ENCODE measurements around the gene CFAP45.

CFAP45 gene, protein sequence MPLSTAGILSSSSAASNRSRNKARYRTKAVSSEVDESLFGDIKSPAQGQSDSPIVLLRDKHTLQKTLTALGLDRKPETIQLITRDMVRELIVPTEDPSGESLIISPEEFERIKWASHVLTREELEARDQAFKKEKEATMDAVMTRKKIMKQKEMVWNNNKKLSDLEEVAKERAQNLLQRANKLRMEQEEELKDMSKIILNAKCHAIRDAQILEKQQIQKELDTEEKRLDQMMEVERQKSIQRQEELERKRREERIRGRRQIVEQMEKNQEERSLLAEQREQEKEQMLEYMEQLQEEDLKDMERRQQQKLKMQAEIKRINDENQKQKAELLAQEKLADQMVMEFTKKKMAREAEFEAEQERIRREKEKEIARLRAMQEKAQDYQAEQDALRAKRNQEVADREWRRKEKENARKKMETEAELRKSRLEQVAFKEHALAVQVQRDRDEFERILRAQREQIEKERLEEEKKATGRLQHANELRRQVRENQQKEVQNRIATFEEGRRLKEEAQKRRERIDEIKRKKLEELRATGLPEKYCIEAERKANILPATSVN

DNA sequence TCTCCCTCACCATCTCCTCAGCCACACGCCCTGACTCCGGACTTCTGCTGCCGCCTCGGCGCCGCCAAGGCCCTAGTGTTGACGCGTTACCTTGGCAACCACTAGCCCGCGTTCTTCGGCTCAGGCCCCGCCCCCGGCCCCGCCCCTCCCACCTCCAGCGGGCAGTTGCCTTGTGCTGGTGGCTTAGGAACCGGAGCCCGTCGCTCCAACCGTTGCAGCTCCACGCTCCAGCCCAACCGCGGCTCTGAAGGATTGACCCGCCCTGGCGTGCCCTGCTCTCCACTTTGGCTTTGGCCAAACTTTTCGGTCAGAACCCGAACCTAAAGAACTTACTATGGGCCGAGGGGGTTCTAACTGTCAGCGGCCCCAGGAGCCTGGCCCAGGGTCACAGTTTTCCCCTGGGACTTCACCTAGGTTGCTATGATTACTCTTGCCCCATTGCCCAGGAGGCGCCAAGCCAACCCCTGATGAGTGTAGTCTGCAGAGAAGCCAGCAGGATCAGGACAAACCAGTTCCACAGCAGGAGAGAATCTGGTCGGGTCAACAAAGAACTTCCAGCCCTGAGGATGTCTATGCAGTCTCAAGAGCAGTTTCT lies at the start of gene CFAP45:
CFAP45 (minus strand) TSS at position 80 of the 595 bp plus-strand sequence; CDS start at position 13, 67 bp downstream.
- Histone ChIP-seq H3K9me3 (ENCODE audit: low read length) (no peaks in the 10 kb centered on the region), H3K27ac (ENCODE audit: low read depth, low read length) (no peak within 1 kb of the TSS), H3K9ac (ENCODE audit: low read length) (no peak within 1 kb of the TSS), H3K36me3 (ENCODE audit: insufficient read depth, low read length) (no peaks in the 10 kb centered on the region), H3K27me3 (ENCODE audit: control insufficient read depth in 1 of 2, insufficient read depth in 2 of 2, low read length in 2 of 2) (no peaks in the 10 kb centered on the region), H3K4me3 (ENCODE audit: low read depth in 1 of 2, low read length in 2 of 2) (no peak within 1 kb of the TSS), H3K4me1 (ENCODE audit: insufficient read depth, low read length) (peaks cover 3% of the 10 kb centered on the region)

DNA sequence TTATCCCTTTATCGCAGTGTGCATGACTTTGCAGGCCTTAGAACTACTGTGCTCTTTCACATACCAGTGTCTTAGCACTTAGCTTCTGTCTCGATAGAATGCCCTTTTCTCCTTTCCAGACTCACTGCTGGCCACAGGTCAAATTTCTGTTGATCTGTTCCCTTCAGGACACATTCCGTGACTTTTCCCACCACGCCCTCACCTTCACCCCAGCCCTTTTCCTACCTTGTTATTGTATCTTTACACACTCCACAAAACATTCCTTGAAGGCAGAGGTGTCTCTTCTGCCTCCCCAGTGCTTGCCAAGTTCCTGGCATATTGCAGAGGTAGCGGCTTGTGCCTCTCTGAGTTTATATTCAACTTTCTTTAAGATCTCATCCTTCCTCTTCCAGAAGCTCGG lies 49.2 kb upstream of the CFAP45 start:
- peaks cover 16% of the 10 kb centered on the region for H3K4me1 ChIP-seq (ENCODE audit: insufficient read depth, low read length)
- H3K27me3 ChIP-seq (ENCODE audit: control insufficient read depth in 1 of 2, insufficient read depth in 2 of 2, low read length in 2 of 2) = no peaks in the 10 kb centered on the region
- no peak overlapping the region for H3K4me3 ChIP-seq (ENCODE audit: low read depth in 1 of 2, low read length in 2 of 2)
- H3K36me3 ChIP-seq (ENCODE audit: insufficient read depth, low read length) = no peaks in the 10 kb centered on the region
- no peak overlapping the region for H3K27ac ChIP-seq (ENCODE audit: low read depth, low read length)
- no peak overlapping the region for H3K9ac ChIP-seq (ENCODE audit: low read length)
- no peaks in the 10 kb centered on the region for H3K9me3 ChIP-seq (ENCODE audit: low read length)

DNA sequence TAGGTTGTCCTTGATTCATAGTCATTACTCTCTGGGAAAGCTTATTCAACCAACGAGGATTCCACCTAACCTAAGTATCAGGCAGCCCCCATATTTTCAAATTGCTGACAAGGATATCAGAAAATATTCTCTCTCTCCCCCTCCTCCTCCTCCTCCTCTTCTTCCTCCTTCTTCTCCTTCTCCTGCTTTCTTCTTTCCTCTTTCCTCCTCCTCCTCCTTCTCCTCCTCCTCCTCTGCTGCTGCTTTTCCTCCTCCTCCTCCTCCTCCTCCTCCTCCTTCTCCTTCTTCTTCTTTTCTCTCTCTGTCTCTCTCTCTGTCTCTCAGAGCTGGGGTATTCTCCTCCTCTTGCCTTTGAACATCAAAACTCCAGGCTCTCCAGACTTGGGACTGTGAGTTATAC lies 48.0 kb upstream of the CFAP45 start:
- no peaks in the 10 kb centered on the region for H3K27me3 ChIP-seq (ENCODE audit: control insufficient read depth in 1 of 2, insufficient read depth in 2 of 2, low read length in 2 of 2)
- no peaks in the 10 kb centered on the region for H3K9me3 ChIP-seq (ENCODE audit: low read length)
- H3K9ac ChIP-seq (ENCODE audit: low read length) = no peak overlapping the region
- no peak overlapping the region for H3K27ac ChIP-seq (ENCODE audit: low read depth, low read length)
- no peaks in the 10 kb centered on the region for H3K36me3 ChIP-seq (ENCODE audit: insufficient read depth, low read length)
- peaks cover 16% of the 10 kb centered on the region for H3K4me1 ChIP-seq (ENCODE audit: insufficient read depth, low read length)
- no peak overlapping the region for H3K4me3 ChIP-seq (ENCODE audit: low read depth in 1 of 2, low read length in 2 of 2)

DNA sequence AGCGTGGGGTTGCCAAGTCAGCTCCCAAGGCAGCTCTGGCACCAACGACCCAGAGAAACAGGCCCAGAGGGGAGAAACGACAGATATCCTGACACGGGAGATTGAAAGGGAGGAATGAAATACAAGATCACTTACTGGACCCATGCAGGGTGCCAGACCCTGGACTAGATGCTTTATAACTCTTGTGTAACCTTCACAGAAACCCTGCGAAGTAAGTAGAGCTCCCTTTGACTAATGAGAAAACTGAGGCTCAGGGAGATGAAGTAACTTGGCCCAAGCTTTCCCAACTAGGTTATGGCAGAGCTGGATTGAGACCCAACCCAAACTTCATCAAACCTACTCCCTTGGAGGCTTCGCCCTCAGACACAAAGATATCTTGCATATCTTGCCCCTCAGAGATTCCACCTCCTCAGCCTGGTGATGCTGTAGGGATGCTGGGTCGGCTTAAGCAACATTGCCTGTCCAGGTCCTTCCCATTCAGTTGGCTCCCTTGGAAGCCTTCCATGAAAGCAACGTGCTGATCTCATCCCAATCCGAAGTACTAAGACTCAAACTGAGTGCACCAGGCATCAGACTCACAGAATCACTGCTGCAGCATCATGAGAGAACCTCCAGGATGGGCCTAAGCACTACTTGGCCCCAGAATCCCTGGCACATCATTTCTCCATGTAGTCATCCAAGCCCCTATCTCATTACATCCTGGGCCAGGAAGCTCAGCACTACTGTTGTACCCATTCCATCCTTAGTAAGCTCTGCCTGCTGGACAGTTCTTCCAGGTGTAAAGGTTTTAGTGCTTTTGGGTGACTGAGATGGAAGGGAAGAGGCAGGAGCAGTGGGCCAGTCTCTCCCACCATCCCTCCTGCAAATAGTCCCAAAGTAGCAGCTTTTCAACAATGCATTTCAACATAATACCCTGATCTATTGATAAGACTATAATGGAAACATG lies 46.5 kb upstream of the CFAP45 start:
- H3K4me1 ChIP-seq (ENCODE audit: insufficient read depth, low read length) = peaks cover 16% of the 10 kb centered on the region
- peak overlapping the region in 1 of 2 donors; percentile 50 for H3K4me3 ChIP-seq (ENCODE audit: low read depth in 1 of 2, low read length in 2 of 2)
- H3K27ac ChIP-seq (ENCODE audit: low read depth, low read length) = no peak overlapping the region
- no peaks in the 10 kb centered on the region for H3K27me3 ChIP-seq (ENCODE audit: control insufficient read depth in 1 of 2, insufficient read depth in 2 of 2, low read length in 2 of 2)
- no peaks in the 10 kb centered on the region for H3K9me3 ChIP-seq (ENCODE audit: low read length)
- no peak overlapping the region for H3K9ac ChIP-seq (ENCODE audit: low read length)
- H3K36me3 ChIP-seq (ENCODE audit: insufficient read depth, low read length) = no peaks in the 10 kb centered on the region

DNA sequence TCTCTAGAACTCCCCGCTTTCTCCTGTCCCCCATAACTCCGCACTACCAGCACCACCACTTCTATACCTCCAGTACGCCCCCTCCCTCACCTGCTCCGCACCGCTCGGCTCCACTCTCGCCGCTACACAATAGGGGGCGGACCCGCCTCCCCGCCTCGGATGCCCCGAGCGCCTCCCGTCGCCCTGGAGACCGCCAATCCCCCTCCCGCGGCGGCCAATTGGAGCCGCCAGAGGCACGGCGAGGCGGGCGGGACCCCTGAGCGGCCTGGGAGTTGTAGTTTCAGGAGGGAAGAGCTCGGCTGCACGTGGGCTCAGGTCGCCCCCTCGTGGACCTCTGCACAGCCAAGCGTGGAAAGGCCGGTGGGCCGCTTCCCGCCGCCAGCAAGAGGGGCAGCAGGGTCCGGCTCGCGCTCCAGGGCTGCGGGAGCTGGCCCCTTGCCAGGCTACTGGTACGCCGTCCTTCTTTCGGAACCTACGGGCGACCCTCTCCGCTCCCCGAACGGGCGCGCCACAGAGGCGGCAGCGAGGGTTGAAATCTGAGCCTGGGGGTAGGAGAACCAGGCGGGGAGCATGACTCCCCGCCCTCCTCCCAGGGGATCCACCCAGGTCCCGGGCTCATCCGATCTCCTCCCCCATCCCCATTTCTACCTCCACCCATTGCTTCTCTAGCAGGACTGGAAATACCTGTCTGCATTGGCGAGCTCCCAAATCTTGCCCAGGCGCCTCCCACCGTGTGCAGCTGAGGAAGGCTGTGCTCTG lies 45.7 kb upstream of the CFAP45 start, which contains the start of gene IGSF9:
IGSF9 (minus strand) TSS at position 131 of the 759 bp plus-strand sequence. CDS start 2,159 bp downstream, outside the sequence.
- H3K4me1 ChIP-seq (ENCODE audit: insufficient read depth, low read length) = peaks cover 16% of the 10 kb centered on the region
- H3K27ac ChIP-seq (ENCODE audit: low read depth, low read length) = no peak within 1 kb of the TSS
- peak within 1 kb of the TSS; percentile 50 for H3K4me3 ChIP-seq (ENCODE audit: low read depth in 1 of 2, low read length in 2 of 2)
- no peaks in the 10 kb centered on the region for H3K27me3 ChIP-seq (ENCODE audit: control insufficient read depth in 1 of 2, insufficient read depth in 2 of 2, low read length in 2 of 2)
- H3K9me3 ChIP-seq (ENCODE audit: low read length) = no peaks in the 10 kb centered on the region
- H3K36me3 ChIP-seq (ENCODE audit: insufficient read depth, low read length) = no peaks in the 10 kb centered on the region
- H3K9ac ChIP-seq (ENCODE audit: low read length) = peak within 1 kb of the TSS; percentile 31

DNA sequence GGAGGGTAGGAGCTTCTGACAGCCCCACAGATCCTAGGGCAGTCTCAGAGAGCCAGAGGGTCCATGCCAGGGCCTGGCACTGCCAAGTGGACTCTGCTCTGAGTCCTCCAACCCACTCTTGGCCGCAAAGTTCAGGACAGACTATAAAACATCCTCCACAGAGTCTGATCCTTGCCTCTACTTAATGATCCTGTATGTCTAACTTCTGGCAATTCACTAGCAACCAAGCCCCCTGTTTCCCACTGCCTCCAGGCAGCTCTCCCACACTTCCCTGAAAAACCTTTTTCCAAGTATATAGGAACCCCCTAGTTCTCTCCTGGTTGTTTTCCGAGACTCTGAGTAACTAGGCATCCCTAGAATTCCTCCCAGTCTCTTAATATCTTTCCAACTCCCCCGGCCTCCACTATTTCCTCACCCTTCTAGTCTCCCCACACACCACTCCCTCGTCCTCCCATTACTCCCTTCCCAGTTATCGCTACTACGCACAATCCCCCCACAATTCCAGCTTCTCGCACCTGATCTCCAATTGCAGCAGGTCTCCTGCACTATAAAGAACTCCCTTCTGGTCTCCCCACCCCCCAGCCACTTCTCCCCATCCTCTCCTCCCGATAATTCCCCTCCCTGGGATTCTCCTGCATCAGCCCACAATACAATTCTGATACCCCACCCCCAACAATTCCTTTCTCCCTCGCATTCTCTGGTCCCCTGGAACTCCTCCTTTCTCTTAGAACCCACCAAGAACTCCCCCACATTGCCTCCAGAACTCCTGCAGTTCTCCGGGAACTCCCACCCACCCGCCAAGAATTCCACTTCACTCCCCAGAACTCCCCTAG lies 44.9 kb upstream of the CFAP45 start:
- H3K27me3 ChIP-seq (ENCODE audit: control insufficient read depth in 1 of 2, insufficient read depth in 2 of 2, low read length in 2 of 2) = no peaks in the 10 kb centered on the region
- H3K9me3 ChIP-seq (ENCODE audit: low read length) = no peaks in the 10 kb centered on the region
- peaks cover 16% of the 10 kb centered on the region for H3K4me1 ChIP-seq (ENCODE audit: insufficient read depth, low read length)
- no peaks in the 10 kb centered on the region for H3K36me3 ChIP-seq (ENCODE audit: insufficient read depth, low read length)
- H3K4me3 ChIP-seq (ENCODE audit: low read depth in 1 of 2, low read length in 2 of 2) = peak overlapping the region; percentile 50
- H3K9ac ChIP-seq (ENCODE audit: low read length) = peak overlapping the region; percentile 31
- H3K27ac ChIP-seq (ENCODE audit: low read depth, low read length) = no peak overlapping the region

DNA sequence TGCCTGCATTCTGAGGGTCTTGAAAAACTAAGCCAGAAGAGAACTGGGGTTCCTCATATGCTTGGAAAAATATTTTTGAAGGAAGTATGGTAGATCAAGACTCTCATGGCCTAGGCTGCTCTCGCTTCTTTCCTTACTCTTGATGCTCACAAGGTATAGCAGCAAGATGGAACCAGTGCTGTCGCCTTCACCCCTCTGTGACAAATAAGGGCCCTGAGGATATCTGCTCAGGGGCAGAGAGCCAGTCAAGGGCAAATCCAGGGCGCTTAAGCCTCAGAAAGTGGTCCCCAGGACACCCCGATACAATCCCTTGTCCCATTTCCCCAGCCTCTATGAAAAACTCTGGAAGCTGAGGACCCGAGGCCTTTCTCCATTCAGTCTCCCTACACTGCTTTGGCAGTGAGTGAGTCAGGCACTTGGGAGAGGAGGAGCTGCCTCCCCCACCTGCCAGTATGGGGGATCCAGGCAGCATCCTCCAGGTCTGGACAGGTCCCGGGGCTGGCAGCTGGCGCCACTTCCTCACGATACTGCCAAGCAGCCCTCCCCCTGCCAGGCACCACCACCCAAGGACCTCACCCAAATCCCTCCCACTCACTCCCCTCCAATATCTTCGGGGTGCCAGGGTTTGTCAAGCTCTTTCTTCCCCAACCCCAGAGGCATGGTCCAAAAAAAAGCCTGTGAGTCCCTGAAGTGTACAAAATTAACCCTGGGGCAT lies 44.1 kb upstream of the CFAP45 start:
- H3K4me1 ChIP-seq (ENCODE audit: insufficient read depth, low read length) = peaks cover 10% of the 10 kb centered on the region
- H3K9me3 ChIP-seq (ENCODE audit: low read length) = no peaks in the 10 kb centered on the region
- H3K27ac ChIP-seq (ENCODE audit: low read depth, low read length) = no peak overlapping the region
- H3K9ac ChIP-seq (ENCODE audit: low read length) = no peak overlapping the region
- no peaks in the 10 kb centered on the region for H3K27me3 ChIP-seq (ENCODE audit: control insufficient read depth in 1 of 2, insufficient read depth in 2 of 2, low read length in 2 of 2)
- no peaks in the 10 kb centered on the region for H3K36me3 ChIP-seq (ENCODE audit: insufficient read depth, low read length)
- no peak overlapping the region for H3K4me3 ChIP-seq (ENCODE audit: low read depth in 1 of 2, low read length in 2 of 2)

DNA sequence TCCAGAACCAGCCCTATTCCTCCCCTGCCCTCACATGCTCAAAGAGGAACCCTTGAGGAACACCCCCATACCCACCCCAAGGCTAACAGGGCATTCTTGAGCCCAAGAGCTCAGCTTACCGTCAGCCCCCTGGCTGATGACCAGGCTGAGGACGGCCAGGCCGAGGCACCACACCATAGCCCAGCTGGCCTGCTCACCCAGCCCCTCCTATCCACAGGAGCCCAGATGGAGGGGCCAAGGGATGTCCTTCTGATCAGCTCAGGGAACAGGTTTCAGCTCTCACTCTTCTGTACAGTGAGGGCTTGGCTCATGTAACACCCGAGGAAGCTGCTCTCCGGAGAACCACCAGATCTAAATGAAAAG lies 43.3 kb upstream of the CFAP45 start:
- no peak overlapping the region for H3K27ac ChIP-seq (ENCODE audit: low read depth, low read length)
- H3K27me3 ChIP-seq (ENCODE audit: control insufficient read depth in 1 of 2, insufficient read depth in 2 of 2, low read length in 2 of 2) = no peaks in the 10 kb centered on the region
- H3K9me3 ChIP-seq (ENCODE audit: low read length) = no peaks in the 10 kb centered on the region
- H3K4me3 ChIP-seq (ENCODE audit: low read depth in 1 of 2, low read length in 2 of 2) = no peak overlapping the region
- H3K4me1 ChIP-seq (ENCODE audit: insufficient read depth, low read length) = peaks cover 7% of the 10 kb centered on the region
- H3K36me3 ChIP-seq (ENCODE audit: insufficient read depth, low read length) = no peaks in the 10 kb centered on the region
- H3K9ac ChIP-seq (ENCODE audit: low read length) = no peak overlapping the region

DNA sequence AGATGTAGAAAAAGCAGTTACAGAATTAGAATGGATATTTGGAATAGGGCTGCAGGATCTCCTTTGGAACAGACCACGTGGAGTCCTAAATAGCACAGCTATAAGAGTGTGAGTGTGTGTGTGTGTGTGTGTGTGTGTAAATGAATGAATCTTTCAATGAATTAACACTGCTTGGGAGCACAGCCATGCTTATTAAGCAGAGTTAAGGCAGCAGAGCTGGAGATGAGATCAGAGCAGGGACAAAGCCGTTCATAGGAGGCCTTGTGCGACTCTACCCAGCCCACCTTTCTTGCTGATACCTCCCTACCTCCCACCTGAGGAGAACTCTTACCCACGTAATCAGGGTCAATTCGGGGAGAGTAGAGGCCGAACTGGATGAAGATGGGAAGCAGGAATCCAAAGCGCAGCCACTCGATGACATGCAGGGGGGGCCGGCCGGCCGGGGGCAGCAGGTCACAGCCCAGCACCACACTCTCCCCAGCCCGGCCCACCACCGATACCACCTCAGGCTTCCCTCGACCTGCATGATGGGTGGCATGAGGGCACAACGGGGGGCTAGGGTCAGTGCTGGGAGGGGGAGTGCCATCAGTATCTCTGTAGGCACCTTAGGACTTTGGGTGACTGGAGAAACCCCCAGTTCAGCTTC lies 42.8 kb upstream of the CFAP45 start:
- Histone ChIP-seq H3K9ac (ENCODE audit: low read length) (no peak overlapping the region), H3K36me3 (ENCODE audit: insufficient read depth, low read length) (no peaks in the 10 kb centered on the region), H3K27me3 (ENCODE audit: control insufficient read depth in 1 of 2, insufficient read depth in 2 of 2, low read length in 2 of 2) (no peaks in the 10 kb centered on the region), H3K4me3 (ENCODE audit: low read depth in 1 of 2, low read length in 2 of 2) (no peak overlapping the region), H3K4me1 (ENCODE audit: insufficient read depth, low read length) (peaks cover 7% of the 10 kb centered on the region), H3K9me3 (ENCODE audit: low read length) (no peaks in the 10 kb centered on the region), H3K27ac (ENCODE audit: low read depth, low read length) (no peak overlapping the region)

All from muscle layer of colon (tissue), 2 donors.